ENCODE results near the gene S100A5.

- TF ChIP-seq CTCF (IDR thresholded peaks at IDR 0.05): no peak
- TF ChIP-seq POLR2A (IDR thresholded peaks at IDR 0.05): no peak
These were observed 30.1 kb upstream of the S100A5 start for GRCh38 chr1:153570874-153571273.

Measured in thyroid gland (tissue), 4 donors.